Body of pancreas (tissue), 4 donors: ENCODE results near the gene DNM3. TPM values are rescaled to one million over a fixed set of nuclear protein-coding genes. Genes with fewer than 3 reads are reported as not detected.

ENCODE experiments used
- ATAC-seq: fragments of 150-250 bp; one replicate; pipeline ENCODE4 v1.9.1; 2016
- DNase-seq, 4 donors: peaks; one replicate each; pipeline ENCODE4 v3.0.0-alpha.2; 2019
- H3K27ac ChIP-seq, 4 donors: fragments of 200-600 bp; sonication (generic); 1 replicate in 3 of 4; 2 replicates in 1 of 4; pipeline versions ENCODE4 v1.5.1 to v1.6.1; 2016 to 2019; ENCODE audit warnings: mild to moderate bottlenecking in 1 of 4, mixed read lengths in 1 of 4, moderate library complexity in 1 of 4
- H3K27me3 ChIP-seq, 2 donors: fragments of 200-600 bp; sonication (generic); one replicate each; pipeline ENCODE4 v1.6.0; 2016; ENCODE audit warnings: mild to moderate bottlenecking in 1 of 2
- H3K36me3 ChIP-seq, 2 donors: fragments of 200-600 bp; sonication (generic); replicated peaks in 1 of 2; 2 replicates each; pipeline ENCODE4 v1.5.1; 2016; ENCODE audit warnings: low read depth in 2 of 2; ENCODE audit not compliant: insufficient read depth in 1 of 2
- H3K4me1 ChIP-seq: fragments of 200-600 bp; sonication (generic); one replicate; pipeline ENCODE4 v1.6.0; 2016
- H3K4me3 ChIP-seq, 2 donors: fragments of 200-600 bp; sonication (generic); 1 replicate in 1 of 2; 2 replicates in 1 of 2; pipeline ENCODE4 v1.5.1; 2016 to 2019
- H3K9me3 ChIP-seq, 3 donors: fragments of 200-600 bp; sonication (generic); 1 replicate in 2 of 3; 2 replicates in 1 of 3; pipeline ENCODE4 v1.5.1; 2016
- CTCF ChIP-seq, 7 experiments: fragments of 450-650 bp in 4 of 7; fragments of 200-600 bp in 3 of 7; sonication (generic) in 3 of 7; IDR thresholded peaks; one replicate each; pipeline ENCODE4 v1.5.1; 2016 to 2019; ENCODE audit warnings: antibody characterized with exemption in 7 of 7
- POLR2A ChIP-seq, 3 donors: fragments of 450-650 bp; IDR thresholded peaks; one replicate each; pipeline ENCODE4 v1.6.1; 2016; ENCODE audit warnings: antibody characterized with exemption in 3 of 3, mild to moderate bottlenecking in 2 of 3
- WGBS, 2 donors: methylation state at CpG; one replicate each; pipeline ENCODE4 v1.1.5; 2017; 5-methylcytosine and 5-hydroxymethylcytosine counted together
- intact Hi-C: fragments of 100-400 bp; cut with DNase I; formaldehyde crosslinking; loops from one replicate; pipeline ENCODE4 v1.15.1; 2023
- total RNA-seq, 2 donors: library from RNA; depleted of rRNA; stranded (reverse); fragments of >200 nt; gene quantifications; one replicate each; pipeline ENCODE4 v1.1.0, GENCODE V29; 2016

The DNM3 gene
- total RNA-seq, 2 donors from 2014 or later: 2.9 to 4.0 TPM

GRCh38 chr1:172212124-172212523 is 370.8 kb downstream of the DNM3 start:
- no peak for DNase-seq
- no peaks in the 10 kb centered on the region for H3K9me3 ChIP-seq
- WGBS, 2 donors: 73 to 76% methylated on average over 3 of the region's 3 CpGs
- no peaks in the 10 kb centered on the region for H3K36me3 ChIP-seq
- no peaks in the 10 kb centered on the region for H3K4me1 ChIP-seq
- TF ChIP-seq CTCF (IDR thresholded peaks at IDR 0.05): no peak
- no peak for TF ChIP-seq POLR2A (IDR thresholded peaks at IDR 0.05)
- no peak overlapping the region for H3K4me3 ChIP-seq
- intact Hi-C loops: no loop called here
- no peaks in the 10 kb centered on the region for H3K27me3 ChIP-seq
- ATAC-seq: no peak
- no peak overlapping the region for H3K27ac ChIP-seq

- H3K4me3 ChIP-seq: no peak overlapping the region
- TF ChIP-seq POLR2A (IDR thresholded peaks at IDR 0.05) (no peak), CTCF (IDR thresholded peaks at IDR 0.05) (no peak)
- no peak overlapping the region for H3K27ac ChIP-seq
- no peaks in the 10 kb centered on the region for H3K27me3 ChIP-seq
- DNase-seq (no peak), ATAC-seq (no peak)
- WGBS, 2 donors: 94 to 95% methylated on average over 3 of the region's 3 CpGs
- H3K36me3 ChIP-seq: no peaks in the 10 kb centered on the region
- H3K4me1 ChIP-seq: no peaks in the 10 kb centered on the region
- no peaks in the 10 kb centered on the region for H3K9me3 ChIP-seq
- intact Hi-C loops: no loop called here
Observed at GRCh38 chr1:172215006-172215405, 373.7 kb downstream of the DNM3 start.

- DNase-seq (no peak), ATAC-seq (no peak)
- Histone ChIP-seq H3K4me1 (no peaks in the 10 kb centered on the region), H3K36me3 (no peaks in the 10 kb centered on the region), H3K9me3 (no peaks in the 10 kb centered on the region), H3K27me3 (no peaks in the 10 kb centered on the region), H3K4me3 (no peak overlapping the region), H3K27ac (no peak overlapping the region)
- WGBS, 2 donors: 68 to 70% methylated on average over 1 of the region's 1 CpG
- intact Hi-C loops: no loop called here
- no peak for TF ChIP-seq POLR2A (IDR thresholded peaks at IDR 0.05)
- TF ChIP-seq CTCF (IDR thresholded peaks at IDR 0.05): no peak
Observed at GRCh38 chr1:172219966-172220365, 378.7 kb downstream of the DNM3 start.

GRCh38 chr1:172220376-172220775 is 379.1 kb downstream of the DNM3 start:
- Histone ChIP-seq H3K4me1 (no peaks in the 10 kb centered on the region), H3K27ac (no peak overlapping the region), H3K36me3 (no peaks in the 10 kb centered on the region), H3K9me3 (no peaks in the 10 kb centered on the region), H3K4me3 (no peak overlapping the region), H3K27me3 (no peaks in the 10 kb centered on the region)
- DNase-seq: no peak
- WGBS, 2 donors: 22 to 40% methylated on average over 2 of the region's 2 CpGs
- no peak for ATAC-seq
- TF ChIP-seq POLR2A (IDR thresholded peaks at IDR 0.05): no peak
- no peak for TF ChIP-seq CTCF (IDR thresholded peaks at IDR 0.05)
- intact Hi-C loops: no loop called here

GRCh38 chr1:172221436-172221835 is 380.1 kb downstream of the DNM3 start:
- WGBS, 2 donors: 86 to 93% methylated on average over 2 of the region's 2 CpGs
- Histone ChIP-seq H3K27ac (no peak overlapping the region), H3K36me3 (no peaks in the 10 kb centered on the region), H3K4me1 (no peaks in the 10 kb centered on the region), H3K4me3 (no peak overlapping the region), H3K27me3 (no peaks in the 10 kb centered on the region), H3K9me3 (no peaks in the 10 kb centered on the region)
- intact Hi-C loops: no loop called here
- no peak for TF ChIP-seq POLR2A (IDR thresholded peaks at IDR 0.05)
- TF ChIP-seq CTCF (IDR thresholded peaks at IDR 0.05): no peak
- DNase-seq (no peak), ATAC-seq (no peak)
